AG09309 (cell line): ENCODE measurements around the gene KDM6A.

Experiments used
- DNase-seq: peaks from one replicate; pipeline ENCODE4 v3.0.0-alpha.2; 2010; ENCODE audit warnings: low read depth
- H3K4me3 ChIP-seq: 2 replicates; pipeline ENCODE4 v1.5.1; 2011; ENCODE audit warnings: mild to moderate bottlenecking, low read depth, low read length, moderate library complexity; ENCODE audit not compliant: control insufficient read depth
- CTCF ChIP-seq: IDR thresholded peaks from 2 replicates; pipeline ENCODE4 v1.5.1; 2011; ENCODE audit warnings: mild to moderate bottlenecking, low read depth, low read length, inconsistent platforms; ENCODE audit not compliant: insufficient read depth, control insufficient read depth; ENCODE audit errors: missing control alignments

Gene KDM6A

GRCh38 chrX:45143455-45143854 lies 270.5 kb downstream of the KDM6A start:
- TF ChIP-seq CTCF, result no peak
- no peak overlapping the region for H3K4me3 ChIP-seq
- no peak for DNase-seq

- H3K4me3 ChIP-seq, result no peak overlapping the region
- no peak for TF ChIP-seq CTCF
- no peak for DNase-seq
Measured at GRCh38 chrX:45145492-45146215, 272.7 kb downstream of the KDM6A start.

GRCh38 chrX:45150821-45151220 lies 277.8 kb downstream of the KDM6A start:
- no peak overlapping the region for H3K4me3 ChIP-seq
- no peak for DNase-seq
- TF ChIP-seq CTCF, result no peak

GRCh38 chrX:45154033-45154360 lies 281.0 kb downstream of the KDM6A start:
- no peak for TF ChIP-seq CTCF
- no peak for DNase-seq
- H3K4me3 ChIP-seq, result no peak overlapping the region

- no peak overlapping the region for H3K4me3 ChIP-seq
- DNase-seq, result no peak
- TF ChIP-seq CTCF, result no peak
Measured at GRCh38 chrX:45154462-45154861, 281.5 kb downstream of the KDM6A start.

- DNase-seq, result no peak
- H3K4me3 ChIP-seq, result no peak overlapping the region
- TF ChIP-seq CTCF, result no peak
Measured at GRCh38 chrX:45157647-45158046, 284.7 kb downstream of the KDM6A start.
